Left ventricle myocardium inferior (tissue), 1 donor: ENCODE data around the gene KCNE1. TPM values are rescaled to one million over a fixed set of nuclear protein-coding genes. Genes with fewer than 3 reads are reported as not detected.

Experiments
- total RNA-seq: library from RNA; stranded (reverse); fragmentation: NEBNext Ultra II Directional; extraction: Animal tissue kit (Norgen Biotek cat#: 25700); gene quantifications from one replicate; pipeline ENCODE4 v1.2.1, GENCODE V29; 2021
- donor health status: DM: no; HTN: yes; CAD: no; lungs with severe emphysema.

Gene KCNE1
- total RNA-seq, 1 donor from 2014 or later, result 4.8 TPM

Other genes with a start within 250 kb of the KCNE1 start
- gene KCNE2, start 148.2 kb downstream of the KCNE1 start, total RNA-seq, result not detected
- 25.1 TPM for gene SMIM11, start 136.7 kb downstream of the KCNE1 start, total RNA-seq
- gene SMIM34, start 88.3 kb downstream of the KCNE1 start, total RNA-seq, result not detected
- 75.3 TPM for gene RCAN1, start 102.9 kb upstream of the KCNE1 start, total RNA-seq
- 11.2 TPM for gene CLIC6, start 156.8 kb upstream of the KCNE1 start, total RNA-seq